Ishikawa (cell line): ENCODE results near the gene TASOR2.

Source experiments
- CEBPB ChIP-seq: IDR thresholded peaks from 2 replicates; pipeline ENCODE4 v1.6.1; 2012
- EP300 ChIP-seq: IDR thresholded peaks from 2 replicates; pipeline ENCODE4 v1.6.1; 2012; ENCODE audit warnings: borderline replicate concordance
- RAD21 ChIP-seq: IDR thresholded peaks from 2 replicates; pipeline ENCODE4 v1.6.1; 2012; ENCODE audit warnings: low read depth
- TAF1 ChIP-seq: IDR thresholded peaks from 2 replicates; pipeline ENCODE4 v1.6.1; 2012; ENCODE audit warnings: low read depth, mild to moderate bottlenecking
- TCF12 ChIP-seq: IDR thresholded peaks from 2 replicates; pipeline ENCODE4 v1.6.1; 2012; ENCODE audit warnings: low read depth
- YY1 ChIP-seq: IDR thresholded peaks from 2 replicates; pipeline ENCODE4 v1.6.1; 2012; ENCODE audit warnings: low read depth
- TF ChIP-seq, protein P1 (sequence below): IDR thresholded peaks from 2 replicates; pipeline ENCODE4 v1.6.1; 2012; ENCODE audit warnings: low read depth, mild to moderate bottlenecking

DNA sequence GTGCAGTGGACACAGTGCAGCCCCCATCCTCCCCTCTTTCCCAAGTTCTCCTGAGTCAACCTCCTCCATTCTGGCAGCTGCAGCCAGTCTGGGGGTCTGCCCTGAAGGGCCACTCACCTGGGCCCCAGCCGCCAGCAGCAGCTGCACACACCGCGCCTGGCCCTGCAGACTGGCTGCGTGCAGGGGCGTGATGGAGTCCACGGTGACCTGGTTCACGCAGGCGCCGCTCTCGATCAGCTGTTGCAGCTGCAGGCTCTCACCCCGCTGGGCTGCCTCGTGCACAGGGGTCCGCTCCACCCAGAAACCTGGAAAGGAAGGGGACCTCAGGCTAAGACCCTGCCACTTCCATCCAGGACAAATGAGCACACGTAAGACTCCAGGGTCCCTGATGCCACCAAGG, 31.9 kb upstream of the TASOR2 start:
- no peak for TF ChIP-seq RAD21
- TF ChIP-seq YY1 = no peak
- TF ChIP-seq, protein P1, sequence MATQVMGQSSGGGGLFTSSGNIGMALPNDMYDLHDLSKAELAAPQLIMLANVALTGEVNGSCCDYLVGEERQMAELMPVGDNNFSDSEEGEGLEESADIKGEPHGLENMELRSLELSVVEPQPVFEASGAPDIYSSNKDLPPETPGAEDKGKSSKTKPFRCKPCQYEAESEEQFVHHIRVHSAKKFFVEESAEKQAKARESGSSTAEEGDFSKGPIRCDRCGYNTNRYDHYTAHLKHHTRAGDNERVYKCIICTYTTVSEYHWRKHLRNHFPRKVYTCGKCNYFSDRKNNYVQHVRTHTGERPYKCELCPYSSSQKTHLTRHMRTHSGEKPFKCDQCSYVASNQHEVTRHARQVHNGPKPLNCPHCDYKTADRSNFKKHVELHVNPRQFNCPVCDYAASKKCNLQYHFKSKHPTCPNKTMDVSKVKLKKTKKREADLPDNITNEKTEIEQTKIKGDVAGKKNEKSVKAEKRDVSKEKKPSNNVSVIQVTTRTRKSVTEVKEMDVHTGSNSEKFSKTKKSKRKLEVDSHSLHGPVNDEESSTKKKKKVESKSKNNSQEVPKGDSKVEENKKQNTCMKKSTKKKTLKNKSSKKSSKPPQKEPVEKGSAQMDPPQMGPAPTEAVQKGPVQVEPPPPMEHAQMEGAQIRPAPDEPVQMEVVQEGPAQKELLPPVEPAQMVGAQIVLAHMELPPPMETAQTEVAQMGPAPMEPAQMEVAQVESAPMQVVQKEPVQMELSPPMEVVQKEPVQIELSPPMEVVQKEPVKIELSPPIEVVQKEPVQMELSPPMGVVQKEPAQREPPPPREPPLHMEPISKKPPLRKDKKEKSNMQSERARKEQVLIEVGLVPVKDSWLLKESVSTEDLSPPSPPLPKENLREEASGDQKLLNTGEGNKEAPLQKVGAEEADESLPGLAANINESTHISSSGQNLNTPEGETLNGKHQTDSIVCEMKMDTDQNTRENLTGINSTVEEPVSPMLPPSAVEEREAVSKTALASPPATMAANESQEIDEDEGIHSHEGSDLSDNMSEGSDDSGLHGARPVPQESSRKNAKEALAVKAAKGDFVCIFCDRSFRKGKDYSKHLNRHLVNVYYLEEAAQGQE = no peak
- TF ChIP-seq TAF1 = no peak
- TF ChIP-seq TCF12 = no peak
- TF ChIP-seq EP300 = no peak
- TF ChIP-seq CEBPB = no peak
